Suprapubic skin (tissue), 4 donors: Measurements from ENCODE around the gene NLRP4. TPM values are rescaled to one million over a fixed set of nuclear protein-coding genes. Genes with fewer than 3 reads are reported as not detected.

Experiments
- DNase-seq, 2 donors: peaks; one replicate each; pipeline ENCODE4 v3.0.0-alpha.2; 2019; ENCODE audit warnings: low spot score in 2 of 2
- H3K27ac ChIP-seq: fragments of 200-600 bp; sonication (generic); one replicate; pipeline ENCODE4 v1.5.1; 2019
- H3K27me3 ChIP-seq: fragments of 200-600 bp; sonication (generic); one replicate; pipeline ENCODE4 v1.5.1; 2019
- H3K36me3 ChIP-seq: fragments of 200-600 bp; sonication (generic); one replicate; pipeline ENCODE4 v1.5.1; 2019
- H3K4me1 ChIP-seq: fragments of 200-600 bp; sonication (generic); one replicate; pipeline ENCODE4 v1.5.1; 2019
- H3K4me3 ChIP-seq: fragments of 200-600 bp; sonication (generic); one replicate; pipeline ENCODE4 v1.5.1; 2019; ENCODE audit warnings: mild to moderate bottlenecking
- H3K9me3 ChIP-seq: fragments of 200-600 bp; sonication (generic); one replicate; pipeline ENCODE4 v1.5.1; 2019
- CTCF ChIP-seq, 2 donors: fragments of 200-600 bp in 1 of 2; fragments of 450-650 bp in 1 of 2; sonication (generic) in 1 of 2; IDR thresholded peaks; one replicate each; pipeline ENCODE4 v1.5.1; 2016 to 2019; ENCODE audit warnings: antibody characterized with exemption in 2 of 2, mild to moderate bottlenecking in 1 of 2, moderate library complexity in 1 of 2
- EP300 ChIP-seq: sonication (generic); formaldehyde crosslinking; IDR thresholded peaks from one replicate; pipeline ENCODE4 v1.6.1; 2017; ENCODE audit warnings: antibody characterized with exemption
- POLR2A ChIP-seq, 2 donors: fragments of 450-650 bp; IDR thresholded peaks; one replicate each; pipeline ENCODE4 v1.6.1; 2017; ENCODE audit warnings: antibody characterized with exemption in 2 of 2, mild to moderate bottlenecking in 2 of 2, moderate library complexity in 2 of 2
- POLR2AphosphoS5 ChIP-seq, 3 donors: sonication (generic); formaldehyde crosslinking; IDR thresholded peaks; one replicate each; pipeline ENCODE4 v1.6.1; 2017; ENCODE audit warnings: antibody characterized with exemption in 3 of 3
- WGBS: methylation state at CpG from one replicate; pipeline ENCODE4 v1.1.5; 2018; 5-methylcytosine and 5-hydroxymethylcytosine counted together
- total RNA-seq, 4 donors: library from RNA; depleted of rRNA; stranded (reverse); fragments of >200 nt; gene quantifications; one replicate each; pipeline ENCODE4 v1.1.0, GENCODE V29; 2016

NLRP4 gene
- total RNA-seq, 4 donors from 2014 or later, result not detected

GRCh38 chr19:55812449-55812848, 23.9 kb upstream of the NLRP4 start:
- DNase-seq, result no peak
- H3K4me3 ChIP-seq, result no peak overlapping the region
- H3K27ac ChIP-seq, result no peak overlapping the region
- no peaks in the 10 kb centered on the region for H3K9me3 ChIP-seq
- no peaks in the 10 kb centered on the region for H3K4me1 ChIP-seq
- no peaks in the 10 kb centered on the region for H3K36me3 ChIP-seq
- no peaks in the 10 kb centered on the region for H3K27me3 ChIP-seq
- TF ChIP-seq POLR2A (IDR thresholded peaks at IDR 0.05) (no peak), CTCF (IDR thresholded peaks at IDR 0.05) (no peak), EP300 (no peak), POLR2AphosphoS5 (IDR thresholded peaks at IDR 0.05) (no peak)
- 66% methylated on average over 7 of the region's 7 CpGs for WGBS

DNA sequence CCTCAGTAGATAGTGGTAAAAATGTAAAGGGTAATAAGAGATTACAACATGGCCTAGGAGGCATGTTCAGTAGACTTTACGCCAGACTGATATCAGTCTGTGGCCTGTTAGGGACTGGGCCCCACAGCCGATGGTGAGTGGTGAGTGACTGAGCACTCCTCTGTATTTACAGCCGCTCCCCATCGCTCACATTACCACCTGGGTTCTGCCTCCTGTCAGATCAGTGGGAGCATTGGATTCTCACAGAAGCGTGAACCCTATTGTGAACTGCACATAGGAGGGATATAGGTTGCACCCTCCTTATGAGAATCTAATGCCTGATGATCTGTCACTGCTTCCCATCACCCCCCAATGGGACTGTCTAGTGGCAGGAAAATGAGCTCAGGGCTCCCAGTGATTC, 22.4 kb upstream of the NLRP4 start:
- no peak overlapping the region for H3K4me3 ChIP-seq
- no peaks in the 10 kb centered on the region for H3K36me3 ChIP-seq
- no peak for DNase-seq
- H3K9me3 ChIP-seq, result no peaks in the 10 kb centered on the region
- WGBS, result 93% methylated on average over 3 of the region's 5 CpGs
- no peak for TF ChIP-seq POLR2AphosphoS5 (IDR thresholded peaks at IDR 0.05)
- TF ChIP-seq CTCF (IDR thresholded peaks at IDR 0.05), result no peak
- TF ChIP-seq POLR2A (IDR thresholded peaks at IDR 0.05), result no peak
- TF ChIP-seq EP300, result no peak
- no peaks in the 10 kb centered on the region for H3K4me1 ChIP-seq
- H3K27me3 ChIP-seq, result no peaks in the 10 kb centered on the region
- no peak overlapping the region for H3K27ac ChIP-seq

DNA sequence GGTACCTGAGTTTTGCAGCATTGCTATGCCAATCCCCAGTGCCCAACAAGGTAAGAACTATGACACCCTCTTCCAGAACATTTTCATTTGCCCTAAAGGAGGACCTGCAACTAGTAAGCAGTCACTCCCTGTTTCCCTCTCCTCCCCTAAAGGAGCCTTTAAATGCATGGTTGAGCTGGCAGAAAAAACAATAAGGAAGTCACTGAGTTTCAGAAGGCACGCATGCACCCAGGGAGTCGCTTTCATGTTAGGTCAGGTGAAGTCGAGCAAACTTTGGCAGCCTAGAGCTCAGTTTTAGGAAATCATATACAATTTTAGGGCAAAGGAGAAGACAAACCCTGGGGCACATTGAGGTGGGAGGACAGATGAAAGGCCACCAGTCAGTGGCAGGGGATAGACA, 16.3 kb upstream of the NLRP4 start:
- no peak overlapping the region for H3K4me3 ChIP-seq
- DNase-seq, result no peak
- no peaks in the 10 kb centered on the region for H3K36me3 ChIP-seq
- H3K27me3 ChIP-seq, result no peaks in the 10 kb centered on the region
- H3K4me1 ChIP-seq, result no peaks in the 10 kb centered on the region
- TF ChIP-seq POLR2AphosphoS5 (IDR thresholded peaks at IDR 0.05) (no peak), EP300 (no peak), CTCF (IDR thresholded peaks at IDR 0.05) (no peak), POLR2A (IDR thresholded peaks at IDR 0.05) (no peak)
- H3K27ac ChIP-seq, result no peak overlapping the region
- H3K9me3 ChIP-seq, result no peaks in the 10 kb centered on the region
- 90% methylated on average over 3 of the region's 3 CpGs for WGBS

DNA sequence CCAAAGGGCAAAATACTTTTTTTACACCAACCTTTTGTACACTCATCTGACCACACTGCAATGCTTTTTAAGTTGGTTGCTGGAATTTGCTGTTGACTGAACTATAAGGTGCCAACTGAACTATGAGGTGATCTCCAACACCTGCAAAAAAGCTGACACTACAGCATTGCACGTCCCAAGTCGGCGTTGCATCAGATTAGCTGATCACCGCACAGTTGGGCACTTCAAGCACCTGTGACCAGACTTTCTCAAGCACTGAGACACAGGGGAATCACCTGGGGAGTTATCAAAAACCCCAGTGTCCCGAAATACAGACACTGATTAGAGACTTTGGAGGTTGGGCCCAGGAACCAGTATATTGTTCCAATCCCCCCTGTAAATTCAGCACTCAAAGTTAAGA, 5.7 kb upstream of the NLRP4 start:
- 84% methylated on average over 5 of the region's 5 CpGs for WGBS
- Histone ChIP-seq H3K36me3 (no peaks in the 10 kb centered on the region), H3K4me1 (no peaks in the 10 kb centered on the region), H3K27me3 (no peaks in the 10 kb centered on the region), H3K4me3 (no peak overlapping the region), H3K27ac (no peak overlapping the region), H3K9me3 (no peaks in the 10 kb centered on the region)
- TF ChIP-seq POLR2A (IDR thresholded peaks at IDR 0.05) (no peak), CTCF (IDR thresholded peaks at IDR 0.05) (no peak), EP300 (no peak), POLR2AphosphoS5 (IDR thresholded peaks at IDR 0.05) (no peak)
- DNase-seq, result no peak

DNA sequence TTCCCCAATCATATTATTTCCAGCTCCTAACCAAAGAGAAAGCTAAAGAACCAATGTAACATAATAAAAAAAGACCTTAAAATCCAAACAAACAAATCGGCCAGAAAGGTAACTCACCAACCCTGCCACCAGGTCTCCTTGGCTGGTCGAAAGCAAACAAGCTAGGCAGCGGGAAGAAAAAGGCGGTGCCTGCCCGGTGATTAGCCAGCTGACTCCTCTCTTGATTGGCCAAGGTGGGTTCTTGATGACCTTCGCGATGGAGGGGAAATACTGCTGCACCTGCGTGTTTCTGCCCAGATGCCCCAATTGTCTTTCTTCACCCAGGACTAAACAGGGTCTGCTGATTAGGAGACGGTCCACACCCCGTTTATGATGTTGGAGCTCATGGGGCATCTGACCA, 4.5 kb upstream of the NLRP4 start, which contains the start of gene NLRP11:
NLRP11 (minus strand) TSS at position 154 of the 400 bp plus-strand sequence. CDS start 13,825 bp downstream, outside the sequence.
- WGBS, result 91% methylated on average over 10 of the region's 10 CpGs
- TF ChIP-seq EP300 (no peak), POLR2A (IDR thresholded peaks at IDR 0.05) (no peak), POLR2AphosphoS5 (IDR thresholded peaks at IDR 0.05) (no peak), CTCF (IDR thresholded peaks at IDR 0.05) (no peak)
- DNase-seq, result no peak

More for the DNA sequence above, 4.5 kb upstream of the NLRP4 start, which contains the start of gene NLRP11:
- no peak within 1 kb of the TSS for H3K27ac ChIP-seq
- H3K36me3 ChIP-seq, result no peaks in the 10 kb centered on the region
- peaks cover 4% of the 10 kb centered on the region for H3K9me3 ChIP-seq
- no peaks in the 10 kb centered on the region for H3K27me3 ChIP-seq
- no peaks in the 10 kb centered on the region for H3K4me1 ChIP-seq
- H3K4me3 ChIP-seq, result no peak within 1 kb of the TSS
